K562 (cell line): Measurements from ENCODE around the gene CAST. TPM values are rescaled to one million over a fixed set of nuclear protein-coding genes. Genes with fewer than 3 reads are reported as not detected.

Source experiments
- CC2D1A ChIP-seq: fragments of 450-650 bp; IDR thresholded peaks from 2 replicates; pipeline ENCODE4 v1.6.1; 2017; ENCODE audit warnings: mild to moderate bottlenecking
- ETV5 ChIP-seq: sonication (generic); formaldehyde crosslinking; IDR thresholded peaks from 2 replicates; pipeline ENCODE4 v1.4.0; 2020; ENCODE audit warnings: low read depth, mild to moderate bottlenecking, missing genetic modification reagents
- FOXJ2 ChIP-seq: fragments of 200-800 bp; sonication (Bioruptor generic); IDR thresholded peaks from 2 replicates; pipeline ENCODE4 v1.6.1; 2016; ENCODE audit warnings: missing genetic modification characterization, missing compliant biosample characterization
- FOXK2 ChIP-seq, 2 experiments: fragments of 450-650 bp; IDR thresholded peaks in 1 of 2; conservative IDR thresholded peaks in 1 of 2; 2 replicates each; pipeline ENCODE4 v1.6.1; 2016; ENCODE audit warnings: low read depth in 2 of 2, mild to moderate bottlenecking in 1 of 2
- GABPB1 ChIP-seq: sonication (generic); formaldehyde crosslinking; IDR thresholded peaks from 2 replicates; pipeline ENCODE4 v1.8.0; 2022; ENCODE audit warnings: mild to moderate bottlenecking, missing genetic modification reagents
- KAT7 ChIP-seq: sonication (generic); formaldehyde crosslinking; IDR thresholded peaks from 2 replicates; pipeline ENCODE4 v1.8.0; 2022; ENCODE audit warnings: missing genetic modification reagents, mild to moderate bottlenecking, borderline replicate concordance
- MAFG ChIP-seq: fragments of 450-650 bp; conservative IDR thresholded peaks from 2 replicates; pipeline ENCODE4 v1.6.1; 2016; ENCODE audit warnings: missing genetic modification characterization, missing compliant biosample characterization
- NCOA2 ChIP-seq, 2 experiments: fragments of 450-650 bp; IDR thresholded peaks; 2 replicates each; pipeline ENCODE4 v1.6.1; 2018; ENCODE audit warnings: mild to moderate bottlenecking in 2 of 2, moderate library complexity in 1 of 2; ENCODE audit not compliant: partially characterized antibody in 2 of 2
- POLR2A ChIP-seq: fragments of 450-650 bp; conservative IDR thresholded peaks from 2 replicates; pipeline ENCODE4 v1.6.1; 2016
- POLR2AphosphoS2 ChIP-seq: IDR thresholded peaks from 2 replicates; pipeline ENCODE4 v1.6.1; 2012; ENCODE audit warnings: low read length, improper control_type of control experiment
- RFX1 ChIP-seq: fragments of 450-650 bp; IDR thresholded peaks from 2 replicates; pipeline ENCODE4 v1.6.1; 2016; ENCODE audit warnings: mild to moderate bottlenecking, moderate library complexity
- RNF2 ChIP-seq: sonication (generic); IDR thresholded peaks from 2 replicates; pipeline ENCODE4 v1.6.1; 2016
- SIN3A ChIP-seq, 2 experiments: fragments of 150-350 bp in 1 of 2; IDR thresholded peaks; 2 replicates each; pipeline ENCODE4 v1.6.1; 2011 to 2016; ENCODE audit warnings: borderline replicate concordance in 2 of 2, low read depth in 2 of 2, low read length in 2 of 2, mild to moderate bottlenecking in 2 of 2, moderate library complexity in 2 of 2; ENCODE audit not compliant: control insufficient read depth in 1 of 2
- STAT5A ChIP-seq: IDR thresholded peaks from 2 replicates; pipeline ENCODE4 v1.6.1; 2012; ENCODE audit warnings: low read length, inconsistent platforms, borderline replicate concordance
- ZBTB8A ChIP-seq: fragments of 450-650 bp; IDR thresholded peaks from 2 replicates; pipeline ENCODE4 v1.6.1; 2018; ENCODE audit warnings: mild to moderate bottlenecking, moderate library complexity; ENCODE audit not compliant: partially characterized antibody
- ZNF239 ChIP-seq: fragments of 250-450 bp; sonication (Bioruptor Pico); IDR thresholded peaks from 2 replicates; pipeline ENCODE4 v1.4.0; 2020; ENCODE audit warnings: mild to moderate bottlenecking
- ZNF324 ChIP-seq: fragments of 250-450 bp; sonication (Bioruptor Pico); IDR thresholded peaks from 2 replicates; pipeline ENCODE4 v1.4.0; 2020; ENCODE audit warnings: mild to moderate bottlenecking
- ZNF57 ChIP-seq: fragments of 450-650 bp; formaldehyde crosslinking; IDR thresholded peaks from 2 replicates; pipeline ENCODE4 v1.4.0; 2020; ENCODE audit warnings: mild to moderate bottlenecking, moderate library complexity
- polyA plus RNA-seq, 8 experiments: library from polyadenylated mRNA; depleted of rRNA in 4 of 8; stranded (reverse) in 5 of 8; unstranded in 3 of 8; fragments of >200 nt; fragmentation: Nextera tagmentation in 2 of 8; fragmentation: Illumina TruSeq in 1 of 8; extraction: Ambion mirVana in 2 of 8; extraction: Trizol in 1 of 8; gene quantifications; 2 replicates each; pipeline versions ENCODE4 v1.2.1 to v1.2.3, GENCODE V29; 2011 to 2014; ENCODE audit warnings: inconsistent platforms in 1 of 8, missing spikeins in 1 of 8
- total RNA-seq, 7 experiments: library from RNA; depleted of rRNA in 6 of 7; stranded (reverse); fragments of >200 nt in 6 of 7; fragmentation: Illumina TruSeq in 2 of 7; extraction: Trizol in 2 of 7; gene quantifications; 2 replicates each; pipeline versions ENCODE4 v1.2.1 to v1.2.3, GENCODE V29; 2011 to 2021; ENCODE audit warnings: low replicate concordance in 1 of 7
- TF ChIP-seq, protein P1 (sequence below): IDR thresholded peaks from 2 replicates; pipeline ENCODE4 v1.6.1; 2011; ENCODE audit warnings: borderline replicate concordance, low read depth, mild to moderate bottlenecking, moderate library complexity, low read length; ENCODE audit not compliant: insufficient read depth, poor library complexity, severe bottlenecking
- TF ChIP-seq, protein P2 (sequence below), 2 experiments: fragments of 450-650 bp; IDR thresholded peaks; 2 replicates each; pipeline ENCODE4 v1.6.1; 2018; ENCODE audit warnings: mild to moderate bottlenecking in 2 of 2, low read depth in 1 of 2; ENCODE audit not compliant: partially characterized antibody in 2 of 2
- TF ChIP-seq, protein P3 (sequence below): fragments of 150-350 bp; conservative IDR thresholded peaks from 2 replicates; pipeline ENCODE4 v1.6.1; 2014; ENCODE audit warnings: low read length

CAST gene
- total and polyA plus RNA-seq, 9 of the 15 experiments (the other 6 are each of a cell fraction or from before 2014, with no cell fraction given), result 55.5 to 136 (median 86.1) TPM

DNA sequence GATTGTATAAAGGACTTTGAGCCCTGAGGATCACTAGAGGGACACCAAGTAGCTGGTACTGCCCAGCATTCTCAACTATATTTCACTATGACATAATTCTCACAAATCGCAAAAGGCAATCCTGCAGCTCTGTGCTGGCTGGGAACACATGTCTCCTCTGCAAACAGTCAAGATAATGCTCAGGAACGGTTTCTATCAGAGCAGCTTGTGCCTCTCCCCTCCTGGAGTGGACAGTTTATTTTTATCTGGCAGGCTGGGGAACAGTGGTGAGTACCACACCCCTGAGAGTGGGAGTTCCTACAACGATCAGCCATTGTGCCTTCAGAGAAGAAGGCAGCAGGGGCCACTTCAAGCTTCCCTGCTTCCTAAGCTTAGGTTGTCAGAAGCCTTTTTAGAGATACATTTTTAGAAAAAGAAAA, 79.7 kb downstream of the CAST start (continued):
- TF ChIP-seq CC2D1A (no peak), GABPB1 (CRISPR knock-in tag) (no peak), NCOA2 (IDR thresholded peaks at IDR 0.05; ENCODE audit: partially characterized antibody in 2 of 2) (no peak), KAT7 (no peak), SIN3A (IDR thresholded peaks at IDR 0.05; ENCODE audit: borderline replicate concordance in 2 of 2, control insufficient read depth in 1 of 2, low read depth in 2 of 2, low read length in 2 of 2) (no peak), RFX1 (no peak), ZNF57 (no peak), FOXJ2 (no peak), FOXK2 (conservative IDR thresholded peaks at IDR 0.05 in 1 of 2, IDR thresholded peaks at IDR 0.05 in 1 of 2; ENCODE audit: low read depth in 2 of 2) (no peak; a peak in 1 of 4 replicates), ZNF239 (no peak), MAFG (tag) (no peak), POLR2AphosphoS2 (no peak), ZBTB8A (no peak), STAT5A (peak; percentile 50; the same call in 1 of the 2 replicates), POLR2A (peak; percentile 75), ZNF324 (CRISPR knock-in tag) (no peak), ETV5 (CRISPR knock-in tag) (no peak), RNF2 (peak; percentile 74)
- TF ChIP-seq, protein P1, sequence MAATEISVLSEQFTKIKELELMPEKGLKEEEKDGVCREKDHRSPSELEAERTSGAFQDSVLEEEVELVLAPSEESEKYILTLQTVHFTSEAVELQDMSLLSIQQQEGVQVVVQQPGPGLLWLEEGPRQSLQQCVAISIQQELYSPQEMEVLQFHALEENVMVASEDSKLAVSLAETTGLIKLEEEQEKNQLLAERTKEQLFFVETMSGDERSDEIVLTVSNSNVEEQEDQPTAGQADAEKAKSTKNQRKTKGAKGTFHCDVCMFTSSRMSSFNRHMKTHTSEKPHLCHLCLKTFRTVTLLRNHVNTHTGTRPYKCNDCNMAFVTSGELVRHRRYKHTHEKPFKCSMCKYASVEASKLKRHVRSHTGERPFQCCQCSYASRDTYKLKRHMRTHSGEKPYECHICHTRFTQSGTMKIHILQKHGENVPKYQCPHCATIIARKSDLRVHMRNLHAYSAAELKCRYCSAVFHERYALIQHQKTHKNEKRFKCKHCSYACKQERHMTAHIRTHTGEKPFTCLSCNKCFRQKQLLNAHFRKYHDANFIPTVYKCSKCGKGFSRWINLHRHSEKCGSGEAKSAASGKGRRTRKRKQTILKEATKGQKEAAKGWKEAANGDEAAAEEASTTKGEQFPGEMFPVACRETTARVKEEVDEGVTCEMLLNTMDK, result no peak
- TF ChIP-seq, protein P2, sequence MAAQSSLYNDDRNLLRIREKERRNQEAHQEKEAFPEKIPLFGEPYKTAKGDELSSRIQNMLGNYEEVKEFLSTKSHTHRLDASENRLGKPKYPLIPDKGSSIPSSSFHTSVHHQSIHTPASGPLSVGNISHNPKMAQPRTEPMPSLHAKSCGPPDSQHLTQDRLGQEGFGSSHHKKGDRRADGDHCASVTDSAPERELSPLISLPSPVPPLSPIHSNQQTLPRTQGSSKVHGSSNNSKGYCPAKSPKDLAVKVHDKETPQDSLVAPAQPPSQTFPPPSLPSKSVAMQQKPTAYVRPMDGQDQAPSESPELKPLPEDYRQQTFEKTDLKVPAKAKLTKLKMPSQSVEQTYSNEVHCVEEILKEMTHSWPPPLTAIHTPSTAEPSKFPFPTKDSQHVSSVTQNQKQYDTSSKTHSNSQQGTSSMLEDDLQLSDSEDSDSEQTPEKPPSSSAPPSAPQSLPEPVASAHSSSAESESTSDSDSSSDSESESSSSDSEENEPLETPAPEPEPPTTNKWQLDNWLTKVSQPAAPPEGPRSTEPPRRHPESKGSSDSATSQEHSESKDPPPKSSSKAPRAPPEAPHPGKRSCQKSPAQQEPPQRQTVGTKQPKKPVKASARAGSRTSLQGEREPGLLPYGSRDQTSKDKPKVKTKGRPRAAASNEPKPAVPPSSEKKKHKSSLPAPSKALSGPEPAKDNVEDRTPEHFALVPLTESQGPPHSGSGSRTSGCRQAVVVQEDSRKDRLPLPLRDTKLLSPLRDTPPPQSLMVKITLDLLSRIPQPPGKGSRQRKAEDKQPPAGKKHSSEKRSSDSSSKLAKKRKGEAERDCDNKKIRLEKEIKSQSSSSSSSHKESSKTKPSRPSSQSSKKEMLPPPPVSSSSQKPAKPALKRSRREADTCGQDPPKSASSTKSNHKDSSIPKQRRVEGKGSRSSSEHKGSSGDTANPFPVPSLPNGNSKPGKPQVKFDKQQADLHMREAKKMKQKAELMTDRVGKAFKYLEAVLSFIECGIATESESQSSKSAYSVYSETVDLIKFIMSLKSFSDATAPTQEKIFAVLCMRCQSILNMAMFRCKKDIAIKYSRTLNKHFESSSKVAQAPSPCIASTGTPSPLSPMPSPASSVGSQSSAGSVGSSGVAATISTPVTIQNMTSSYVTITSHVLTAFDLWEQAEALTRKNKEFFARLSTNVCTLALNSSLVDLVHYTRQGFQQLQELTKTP (IDR thresholded peaks at IDR 0.05; ENCODE audit: low read depth in 1 of 2, partially characterized antibody in 2 of 2), result no peak
- TF ChIP-seq, protein P3, sequence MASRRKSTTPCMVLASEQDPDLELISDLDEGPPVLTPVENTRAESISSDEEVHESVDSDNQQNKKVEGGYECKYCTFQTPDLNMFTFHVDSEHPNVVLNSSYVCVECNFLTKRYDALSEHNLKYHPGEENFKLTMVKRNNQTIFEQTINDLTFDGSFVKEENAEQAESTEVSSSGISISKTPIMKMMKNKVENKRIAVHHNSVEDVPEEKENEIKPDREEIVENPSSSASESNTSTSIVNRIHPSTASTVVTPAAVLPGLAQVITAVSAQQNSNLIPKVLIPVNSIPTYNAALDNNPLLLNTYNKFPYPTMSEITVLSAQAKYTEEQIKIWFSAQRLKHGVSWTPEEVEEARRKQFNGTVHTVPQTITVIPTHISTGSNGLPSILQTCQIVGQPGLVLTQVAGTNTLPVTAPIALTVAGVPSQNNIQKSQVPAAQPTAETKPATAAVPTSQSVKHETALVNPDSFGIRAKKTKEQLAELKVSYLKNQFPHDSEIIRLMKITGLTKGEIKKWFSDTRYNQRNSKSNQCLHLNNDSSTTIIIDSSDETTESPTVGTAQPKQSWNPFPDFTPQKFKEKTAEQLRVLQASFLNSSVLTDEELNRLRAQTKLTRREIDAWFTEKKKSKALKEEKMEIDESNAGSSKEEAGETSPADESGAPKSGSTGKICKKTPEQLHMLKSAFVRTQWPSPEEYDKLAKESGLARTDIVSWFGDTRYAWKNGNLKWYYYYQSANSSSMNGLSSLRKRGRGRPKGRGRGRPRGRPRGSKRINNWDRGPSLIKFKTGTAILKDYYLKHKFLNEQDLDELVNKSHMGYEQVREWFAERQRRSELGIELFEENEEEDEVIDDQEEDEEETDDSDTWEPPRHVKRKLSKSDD, result no peak
